Measurements from ENCODE around the gene SCN9A. TPM values are rescaled to one million over a fixed set of nuclear protein-coding genes. Genes with fewer than 3 reads are reported as not detected.

The SCN9A gene
- total RNA-seq, 4 donors from 2014 or later: 3.1 to 7.7 (median 6.2) TPM

- no peak for ATAC-seq
- no peaks in the 10 kb centered on the region for H3K4me1 ChIP-seq
- 70 to 96% methylated on average over 3 of the region's 3 CpGs for WGBS, 2 donors (ENCODE audit: low coverage in 1 of 2)
Measured at GRCh38 chr2:166406374-166406773, 30.6 kb upstream of the SCN9A start.

DNA sequence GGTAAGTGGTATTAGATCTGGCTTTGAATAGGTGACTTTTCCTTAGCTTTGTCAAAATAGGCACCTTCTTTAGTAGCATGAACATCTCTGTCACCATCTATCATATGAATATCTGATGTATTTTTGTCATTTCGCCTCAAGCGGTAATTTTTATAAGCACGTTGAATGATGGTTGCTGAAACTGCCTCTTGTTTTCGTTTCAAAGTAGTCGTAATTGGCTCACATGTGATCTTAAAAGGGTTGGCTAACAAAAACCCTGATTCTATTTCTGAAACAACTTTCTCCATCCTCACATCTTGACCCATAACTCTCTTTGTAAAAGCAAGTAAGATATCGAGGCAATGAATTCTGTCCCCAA is 29.8 kb upstream of the SCN9A start:
- H3K27me3 ChIP-seq: no peaks in the 10 kb centered on the region
- no peak for ATAC-seq
- no peak overlapping the region for H3K4me3 ChIP-seq
- H3K27ac ChIP-seq: no peak overlapping the region
- TF ChIP-seq POLR2A (IDR thresholded peaks at IDR 0.05): no peak
- TF ChIP-seq CTCF (IDR thresholded peaks at IDR 0.05): no peak
- no peak for TF ChIP-seq POLR2AphosphoS5 (IDR thresholded peaks at IDR 0.05)
- TF ChIP-seq EP300 (IDR thresholded peaks at IDR 0.05): no peak
- no peaks in the 10 kb centered on the region for H3K9me3 ChIP-seq
- H3K36me3 ChIP-seq: peaks cover 0 to 4% of the 10 kb centered on the region in 2 donors
- no peaks in the 10 kb centered on the region for H3K4me1 ChIP-seq
- 87 to 98% methylated on average over 5 to 6 of the region's 6 CpGs for WGBS, 2 donors (ENCODE audit: low coverage in 1 of 2)

More at GRCh38 chr2:166406374-166406773, 30.6 kb upstream of the SCN9A start:
- H3K36me3 ChIP-seq: peaks cover 0 to 4% of the 10 kb centered on the region in 2 donors
- no peaks in the 10 kb centered on the region for H3K9me3 ChIP-seq
- no peak overlapping the region for H3K27ac ChIP-seq
- TF ChIP-seq CTCF (IDR thresholded peaks at IDR 0.05): no peak
- no peak for TF ChIP-seq EP300 (IDR thresholded peaks at IDR 0.05)
- no peak for TF ChIP-seq POLR2A (IDR thresholded peaks at IDR 0.05)
- TF ChIP-seq POLR2AphosphoS5 (IDR thresholded peaks at IDR 0.05): no peak
- H3K27me3 ChIP-seq: no peaks in the 10 kb centered on the region
- H3K4me3 ChIP-seq: no peak overlapping the region

- H3K27ac ChIP-seq: no peak overlapping the region
- ATAC-seq: no peak
- no peak overlapping the region for H3K4me3 ChIP-seq
- TF ChIP-seq CTCF (IDR thresholded peaks at IDR 0.05) (no peak), POLR2AphosphoS5 (IDR thresholded peaks at IDR 0.05) (no peak), EP300 (IDR thresholded peaks at IDR 0.05) (no peak), POLR2A (IDR thresholded peaks at IDR 0.05) (no peak)
- H3K27me3 ChIP-seq: no peaks in the 10 kb centered on the region
- WGBS, 2 donors (ENCODE audit: low coverage in 1 of 2): 35 to 63% methylated on average over 2 of the region's 2 CpGs
- no peaks in the 10 kb centered on the region for H3K9me3 ChIP-seq
- H3K4me1 ChIP-seq: no peaks in the 10 kb centered on the region
- peaks cover 0 to 4% of the 10 kb centered on the region in 2 donors for H3K36me3 ChIP-seq
Measured at GRCh38 chr2:166404831-166405568, 29.3 kb upstream of the SCN9A start.

GRCh38 chr2:166394245-166394644 is 18.5 kb upstream of the SCN9A start:
- Histone ChIP-seq H3K27me3 (no peaks in the 10 kb centered on the region), H3K9me3 (no peaks in the 10 kb centered on the region), H3K27ac (no peak overlapping the region), H3K4me1 (no peaks in the 10 kb centered on the region), H3K4me3 (no peak overlapping the region), H3K36me3 (no peaks in the 10 kb centered on the region)
- 78 to 100% methylated on average over 1 of the region's 1 CpG for WGBS, 2 donors (ENCODE audit: low coverage in 1 of 2)
- TF ChIP-seq POLR2AphosphoS5 (IDR thresholded peaks at IDR 0.05): no peak
- no peak for TF ChIP-seq CTCF (IDR thresholded peaks at IDR 0.05)
- no peak for TF ChIP-seq EP300 (IDR thresholded peaks at IDR 0.05)
- no peak for TF ChIP-seq POLR2A (IDR thresholded peaks at IDR 0.05)
- ATAC-seq: no peak

DNA sequence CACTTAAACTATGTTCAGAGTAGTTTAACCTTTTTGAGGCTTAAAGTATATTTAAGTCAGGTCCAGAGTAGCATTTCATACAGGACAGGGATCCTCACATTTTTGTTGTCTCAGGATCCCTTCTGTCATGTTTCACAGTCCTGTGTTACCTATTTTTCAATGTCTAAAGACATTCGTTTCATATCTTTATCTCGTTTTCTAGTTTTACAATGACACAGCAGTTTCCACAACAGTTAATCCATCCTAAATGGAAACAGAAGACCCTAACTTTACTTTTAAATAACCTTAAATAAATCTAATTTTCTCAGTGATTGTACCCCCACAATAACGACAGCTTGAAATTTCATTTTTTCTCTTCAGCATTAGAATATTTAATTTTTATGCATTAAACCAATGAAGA is 17.3 kb upstream of the SCN9A start:
- WGBS, 2 donors (ENCODE audit: low coverage in 1 of 2): 73 to 90% methylated on average over 3 of the region's 3 CpGs
- no peak overlapping the region for H3K27ac ChIP-seq
- H3K9me3 ChIP-seq: no peaks in the 10 kb centered on the region
- H3K4me3 ChIP-seq: no peak overlapping the region
- no peaks in the 10 kb centered on the region for H3K27me3 ChIP-seq
- no peaks in the 10 kb centered on the region for H3K4me1 ChIP-seq
- H3K36me3 ChIP-seq: no peaks in the 10 kb centered on the region
- no peak for ATAC-seq
- TF ChIP-seq CTCF (IDR thresholded peaks at IDR 0.05): no peak
- no peak for TF ChIP-seq POLR2AphosphoS5 (IDR thresholded peaks at IDR 0.05)
- no peak for TF ChIP-seq POLR2A (IDR thresholded peaks at IDR 0.05)
- no peak for TF ChIP-seq EP300 (IDR thresholded peaks at IDR 0.05)
